HepG2 (cell line): Measurements from ENCODE around the gene ORC3. TPM values are rescaled to one million over a fixed set of nuclear protein-coding genes. Genes with fewer than 3 reads are reported as not detected.
A peak's percentile ranks its signal among the peaks of the same experiment; 100 is the strongest.

Experiments
- BCL3 ChIP-seq: sonication (generic); formaldehyde crosslinking; IDR thresholded peaks from 2 replicates; pipeline ENCODE4 v1.5.1; 2020; ENCODE audit warnings: mild to moderate bottlenecking, missing genetic modification reagents, moderate library complexity
- BCL6 ChIP-seq: IDR thresholded peaks from 2 replicates; pipeline ENCODE4 v1.6.1; 2016; ENCODE audit warnings: missing genetic modification reagents, missing compliant biosample characterization
- DBP ChIP-seq: sonication (generic); formaldehyde crosslinking; IDR thresholded peaks from 2 replicates; pipeline ENCODE4 v1.4.0; 2020; ENCODE audit warnings: missing genetic modification reagents; ENCODE audit errors: not compliant biosample characterization
- FOXC1 ChIP-seq: sonication (generic); formaldehyde crosslinking; IDR thresholded peaks from 2 replicates; pipeline ENCODE4 v1.8.0; 2022; ENCODE audit warnings: mild to moderate bottlenecking, missing genetic modification reagents, borderline replicate concordance
- GLMP ChIP-seq: sonication (generic); formaldehyde crosslinking; IDR thresholded peaks from 2 replicates; pipeline ENCODE4 v1.9.0; 2021; ENCODE audit warnings: missing genetic modification reagents, mild to moderate bottlenecking, borderline replicate concordance
- MLX ChIP-seq: IDR thresholded peaks from 2 replicates; pipeline ENCODE4 v1.6.1; 2016
- MTA3 ChIP-seq: sonication (generic); formaldehyde crosslinking; IDR thresholded peaks from 2 replicates; pipeline ENCODE4 v1.4.0; 2020; ENCODE audit warnings: missing genetic modification reagents
- MYNN ChIP-seq: sonication (generic); formaldehyde crosslinking; IDR thresholded peaks from 2 replicates; pipeline ENCODE4 v1.4.0; 2020; ENCODE audit warnings: mild to moderate bottlenecking, low read depth, missing genetic modification reagents
- NFIC ChIP-seq: IDR thresholded peaks from 2 replicates; pipeline ENCODE4 v1.6.1; 2012; ENCODE audit warnings: mild to moderate bottlenecking, low read length, inconsistent platforms
- RARG ChIP-seq: sonication (generic); formaldehyde crosslinking; IDR thresholded peaks from 2 replicates; pipeline ENCODE4 v1.4.0; 2020; ENCODE audit warnings: low read depth, mild to moderate bottlenecking, missing genetic modification reagents
- RBFOX2 ChIP-seq: fragments of 200-400 bp; formaldehyde crosslinking; IDR thresholded peaks from 2 replicates; pipeline ENCODE4 v1.6.1; 2017; ENCODE audit warnings: low read depth, mild to moderate bottlenecking, low read length
- RBM22 ChIP-seq: fragments of 200-400 bp; formaldehyde crosslinking; optimal IDR thresholded peaks from 2 replicates; pipeline ENCODE3; 2017; ENCODE audit warnings: mild to moderate bottlenecking, low read length, moderate library complexity
- TRAFD1 ChIP-seq: sonication (generic); formaldehyde crosslinking; IDR thresholded peaks from 2 replicates; pipeline ENCODE4 v1.5.1; 2020; ENCODE audit warnings: missing genetic modification reagents, mild to moderate bottlenecking, borderline replicate concordance
- ZBTB46 ChIP-seq: sonication (generic); formaldehyde crosslinking; IDR thresholded peaks from 2 replicates; pipeline ENCODE4 v1.4.0; 2020; ENCODE audit warnings: mild to moderate bottlenecking, missing genetic modification reagents, borderline replicate concordance
- ZFP82 ChIP-seq: sonication (generic); formaldehyde crosslinking; IDR thresholded peaks from 2 replicates; pipeline ENCODE4 v1.5.1; 2020; ENCODE audit warnings: mild to moderate bottlenecking, missing genetic modification reagents, borderline replicate concordance
- ZNF230 ChIP-seq: sonication (generic); formaldehyde crosslinking; IDR thresholded peaks from 2 replicates; pipeline ENCODE4 v1.4.0; 2020; ENCODE audit warnings: mild to moderate bottlenecking, missing genetic modification reagents
- ZNF460 ChIP-seq: sonication (generic); formaldehyde crosslinking; IDR thresholded peaks from 2 replicates; pipeline ENCODE4 v1.5.1; 2020; ENCODE audit warnings: missing genetic modification reagents, mild to moderate bottlenecking, borderline replicate concordance
- ZNF510 ChIP-seq: sonication (generic); formaldehyde crosslinking; IDR thresholded peaks from 2 replicates; pipeline ENCODE4 v1.4.0; 2020; ENCODE audit warnings: low read depth, mild to moderate bottlenecking, missing genetic modification reagents
- ZNF543 ChIP-seq: sonication (generic); formaldehyde crosslinking; IDR thresholded peaks from 2 replicates; pipeline ENCODE4 v1.4.0; 2020; ENCODE audit warnings: mild to moderate bottlenecking, missing genetic modification reagents
- ZNF550 ChIP-seq: sonication (generic); formaldehyde crosslinking; IDR thresholded peaks from 2 replicates; pipeline ENCODE4 v1.4.0; 2020; ENCODE audit warnings: mild to moderate bottlenecking, missing genetic modification reagents, borderline replicate concordance
- ZNF564 ChIP-seq: sonication (generic); formaldehyde crosslinking; IDR thresholded peaks from 2 replicates; pipeline ENCODE4 v1.8.1; 2023; ENCODE audit warnings: mild to moderate bottlenecking, missing genetic modification reagents
- polyA plus RNA-seq, 8 experiments: library from polyadenylated mRNA; depleted of rRNA in 3 of 8; stranded (reverse) in 7 of 8; unstranded in 1 of 8; fragments of >200 nt; fragmentation: Illumina TruSeq in 4 of 8; extraction: Trizol in 4 of 8; gene quantifications; 2 replicates each; pipeline versions ENCODE4 v1.2.1 to v1.2.3, GENCODE V29; 2011 to 2016; ENCODE audit warnings: low read depth in 4 of 8, missing spikeins in 1 of 8, mixed read lengths in 1 of 8; ENCODE audit not compliant: insufficient read depth in 1 of 8
- total RNA-seq, 5 experiments: library from RNA; depleted of rRNA; stranded (reverse); fragments of >200 nt; fragmentation: Illumina TruSeq; extraction: Trizol; gene quantifications; 2 replicates each; pipeline ENCODE4 v1.2.3, GENCODE V29; 2016; ENCODE audit warnings: low read depth in 1 of 5

The ORC3 gene
- total and polyA plus RNA-seq, 2 of the 13 experiments (the other 11 are each of a cell fraction or from before 2014, with no cell fraction given) = 21.8 to 43.5 TPM

GRCh38 chr6:87697581-87698546, 107.9 kb downstream of the ORC3 start (continued):
- TF ChIP-seq ZBTB46 (CRISPR knock-in tag) (no peak), ZNF564 (CRISPR knock-in tag) (no peak), ZNF510 (CRISPR knock-in tag) (no peak), MYNN (CRISPR knock-in tag) (no peak), ZNF550 (no peak), RBFOX2 (peak; percentile 63), MLX (CRISPR knock-in tag) (no peak), RARG (CRISPR knock-in tag) (no peak), ZNF230 (CRISPR knock-in tag) (no peak), GLMP (CRISPR knock-in tag) (no peak), FOXC1 (CRISPR knock-in tag) (no peak), ZFP82 (CRISPR knock-in tag) (no peak), BCL6 (no peak), DBP (CRISPR knock-in tag) (no peak), RBM22 (peak; percentile 43), BCL3 (no peak), TRAFD1 (CRISPR knock-in tag) (no peak), NFIC (0 out of 2 replicates have a peak, but pooled peaks have one; percentile 21), ZNF543 (no peak), MTA3 (no peak), ZNF460 (CRISPR knock-in tag) (no peak)
